SK-N-SH (cell line): ENCODE measurements around the gene PRMT7. TPM values are rescaled to one million over a fixed set of nuclear protein-coding genes. Genes with fewer than 3 reads are reported as not detected.

Experiments
- CTCF ChIA-PET: fragments of 300-600, 350-600 bp; formaldehyde crosslinking; extraction: SDS; loops from one replicate; lab custom pipeline; 2021; lab: Yijun Ruan, JAX
- POLR2A ChIA-PET: fragments of 350-600 bp; sonication (Branson Sonifier 250); formaldehyde crosslinking; extraction: SDS; loops from one replicate; lab custom pipeline; 2020; ENCODE audit warnings: antibody characterized with exemption, inconsistent platforms; lab: Yijun Ruan, JAX
- DNase-seq: peaks from one replicate; pipeline ENCODE4 v3.0.0; 2012
- H2AFZ ChIP-seq: fragments of 200-600 bp; sonication (generic); 2 replicates; pipeline ENCODE4 v1.8.1; 2016; ENCODE audit warnings: antibody characterized with exemption, mild to moderate bottlenecking, low read depth
- H3F3A ChIP-seq: fragments of 200-600 bp; sonication (generic); replicated peaks from 2 replicates; pipeline ENCODE3; 2016; ENCODE audit warnings: antibody characterized with exemption, mild to moderate bottlenecking; ENCODE audit not compliant: insufficient read depth
- H3K27ac ChIP-seq, 2 experiments: fragments of 200-500 bp in 1 of 2; fragments of 200-600 bp in 1 of 2; sonication (Bioruptor generic) in 1 of 2; sonication (generic), shearing (Covaris generic) in 1 of 2; 2 replicates each; pipeline versions ENCODE4 v1.5.1 to v1.6.1; 2014 to 2016; ENCODE audit warnings: low read depth in 2 of 2, inconsistent platforms in 1 of 2, low read length in 1 of 2, mild to moderate bottlenecking in 1 of 2, mixed read lengths in 1 of 2
- H3K27me3 ChIP-seq: fragments of 200-600 bp; sonication (generic), shearing (Covaris generic); 2 replicates; pipeline ENCODE4 v1.6.1; 2016; ENCODE audit warnings: mixed run types; ENCODE audit not compliant: insufficient read depth
- H3K36me3 ChIP-seq, 2 experiments: fragments of 200-500 bp in 1 of 2; fragments of 200-600 bp in 1 of 2; sonication (Bioruptor generic) in 1 of 2; sonication (generic) in 1 of 2; replicated peaks in 1 of 2; 2 replicates each; pipeline versions ENCODE3 to v1.5.1; 2014 to 2016; ENCODE audit warnings: low read length in 1 of 2, mild to moderate bottlenecking in 1 of 2; ENCODE audit not compliant: insufficient read depth in 2 of 2, control insufficient read depth in 1 of 2
- H3K4me1 ChIP-seq, 2 experiments: fragments of 200-500 bp in 1 of 2; fragments of 200-600 bp in 1 of 2; sonication (Bioruptor generic) in 1 of 2; sonication (generic), shearing (Covaris generic) in 1 of 2; 2 replicates each; pipeline versions ENCODE4 v1.5.1 to v1.6.1; 2014 to 2016; ENCODE audit warnings: low read depth in 1 of 2, low read length in 1 of 2, mixed run types in 1 of 2; ENCODE audit not compliant: insufficient read depth in 2 of 2, control insufficient read depth in 1 of 2
- H3K4me2 ChIP-seq: fragments of 200-600 bp; sonication (generic), shearing (Covaris generic); 2 replicates; pipeline ENCODE4 v1.6.1; 2017; ENCODE audit warnings: mixed run types
- H3K4me3 ChIP-seq, 2 experiments: fragments of 200-500 bp in 1 of 2; fragments of 200-600 bp in 1 of 2; sonication (Bioruptor generic) in 1 of 2; sonication (generic), shearing (Covaris generic) in 1 of 2; 2 replicates each; pipeline versions ENCODE4 v1.5.1 to v1.8.1; 2014 to 2016; ENCODE audit warnings: low read depth in 2 of 2, inconsistent platforms in 1 of 2, low read length in 1 of 2, mild to moderate bottlenecking in 1 of 2, mixed read lengths in 1 of 2, moderate library complexity in 1 of 2
- H3K79me2 ChIP-seq: fragments of 200-600 bp; sonication (generic); 2 replicates; pipeline ENCODE4 v1.8.1; 2017; ENCODE audit warnings: mild to moderate bottlenecking; ENCODE audit not compliant: insufficient read depth
- H3K9ac ChIP-seq: fragments of 200-600 bp; sonication (generic); 2 replicates; pipeline ENCODE4 v1.6.1; 2017; ENCODE audit warnings: mixed run types
- H3K9me2 ChIP-seq: fragments of 200-600 bp; sonication (generic); 2 replicates; pipeline ENCODE4 v1.6.1; 2017; ENCODE audit warnings: mixed run types
- H3K9me3 ChIP-seq: fragments of 200-600 bp; sonication (generic); 2 replicates; pipeline ENCODE4 v1.6.1; 2017; ENCODE audit warnings: mixed run types, mild to moderate bottlenecking, moderate library complexity
- H4K20me1 ChIP-seq: fragments of 200-600 bp; sonication (generic); 2 replicates; pipeline ENCODE4 v1.6.1; 2017; ENCODE audit warnings: mild to moderate bottlenecking, mixed run types; ENCODE audit not compliant: insufficient read depth
- ELF1 ChIP-seq: IDR thresholded peaks from 2 replicates; pipeline ENCODE4 v1.4.0; 2012
- EP300 ChIP-seq, 2 experiments: IDR thresholded peaks; 2 replicates each; pipeline versions ENCODE4 v1.4.0 to v1.6.1; 2012; ENCODE audit warnings: borderline replicate concordance in 1 of 2, low read depth in 1 of 2, low read length in 1 of 2
- EZH2phosphoT487 ChIP-seq: fragments of 200-600 bp; sonication (generic); IDR thresholded peaks from 2 replicates; pipeline ENCODE4 v1.6.1; 2017; ENCODE audit warnings: low read depth, mixed run types, mild to moderate bottlenecking, antibody characterized with exemption, moderate library complexity, borderline replicate concordance
- FOXJ3 ChIP-seq: sonication (generic); formaldehyde crosslinking; IDR thresholded peaks from 2 replicates; pipeline ENCODE4 v1.5.1; 2020; ENCODE audit warnings: mild to moderate bottlenecking, missing genetic modification reagents
- FOXM1 ChIP-seq: IDR thresholded peaks from 2 replicates; pipeline ENCODE4 v1.4.0; 2012; ENCODE audit warnings: low read depth, mild to moderate bottlenecking
- JUND ChIP-seq: IDR thresholded peaks from 2 replicates; pipeline ENCODE4 v1.4.0; 2012
- MXI1 ChIP-seq: IDR thresholded peaks from 2 replicates; pipeline ENCODE4 v1.6.1; 2012; ENCODE audit warnings: mild to moderate bottlenecking, low read depth, low read length, improper control_type of control experiment
- NFIC ChIP-seq: IDR thresholded peaks from 2 replicates; pipeline ENCODE4 v1.4.0; 2012; ENCODE audit warnings: borderline replicate concordance
- NRF1 ChIP-seq: IDR thresholded peaks from 2 replicates; pipeline ENCODE4 v1.6.1; 2012; ENCODE audit warnings: low read depth, mild to moderate bottlenecking, low read length
- POLR2AphosphoS5 ChIP-seq: IDR thresholded peaks from 2 replicates; pipeline ENCODE4 v1.6.1; 2012; ENCODE audit warnings: low read depth, low read length
- TCF12 ChIP-seq: IDR thresholded peaks from 2 replicates; pipeline ENCODE4 v1.4.0; 2012
- TEAD4 ChIP-seq: IDR thresholded peaks from 2 replicates; pipeline ENCODE4 v1.4.0; 2012; ENCODE audit warnings: mild to moderate bottlenecking, borderline replicate concordance; ENCODE audit not compliant: insufficient read depth
- WGBS: methylation state at CpG from one replicate; pipeline ENCODE4 v1.1.6; 2017; ENCODE audit warnings: low lambda C conversion rate; 5-methylcytosine and 5-hydroxymethylcytosine counted together
- polyA plus RNA-seq, 3 experiments: library from polyadenylated mRNA; depleted of rRNA; stranded (reverse); fragments of >200 nt; gene quantifications; 2 replicates each; pipeline ENCODE4 v1.2.3, GENCODE V29; 2012
- TF ChIP-seq, protein P1 (sequence below): IDR thresholded peaks from 2 replicates; pipeline ENCODE4; 2012
- TF ChIP-seq, protein P2 (sequence below): fragments of 150-350 bp; IDR thresholded peaks from 2 replicates; pipeline ENCODE4 v1.6.1; 2016; ENCODE audit warnings: mild to moderate bottlenecking, low read depth, low read length
- TF ChIP-seq, protein P3 (sequence below): IDR thresholded peaks from 2 replicates; pipeline ENCODE4 v1.4.0; 2012; ENCODE audit warnings: low read depth, borderline replicate concordance
- TF ChIP-seq, protein P4 (sequence below): IDR thresholded peaks from 2 replicates; pipeline ENCODE4 v1.4.0; 2012; ENCODE audit warnings: low read depth
- TF ChIP-seq, protein P5 (sequence below): fragments of 200-600 bp; sonication (generic); IDR thresholded peaks from 2 replicates; pipeline ENCODE4 v1.6.1; 2017; ENCODE audit warnings: antibody characterized with exemption, mild to moderate bottlenecking, moderate library complexity

The PRMT7 gene
- polyA plus RNA-seq, 1 of the 3 experiments (the other 2 are of a cell fraction) = 46.0 TPM

DNA sequence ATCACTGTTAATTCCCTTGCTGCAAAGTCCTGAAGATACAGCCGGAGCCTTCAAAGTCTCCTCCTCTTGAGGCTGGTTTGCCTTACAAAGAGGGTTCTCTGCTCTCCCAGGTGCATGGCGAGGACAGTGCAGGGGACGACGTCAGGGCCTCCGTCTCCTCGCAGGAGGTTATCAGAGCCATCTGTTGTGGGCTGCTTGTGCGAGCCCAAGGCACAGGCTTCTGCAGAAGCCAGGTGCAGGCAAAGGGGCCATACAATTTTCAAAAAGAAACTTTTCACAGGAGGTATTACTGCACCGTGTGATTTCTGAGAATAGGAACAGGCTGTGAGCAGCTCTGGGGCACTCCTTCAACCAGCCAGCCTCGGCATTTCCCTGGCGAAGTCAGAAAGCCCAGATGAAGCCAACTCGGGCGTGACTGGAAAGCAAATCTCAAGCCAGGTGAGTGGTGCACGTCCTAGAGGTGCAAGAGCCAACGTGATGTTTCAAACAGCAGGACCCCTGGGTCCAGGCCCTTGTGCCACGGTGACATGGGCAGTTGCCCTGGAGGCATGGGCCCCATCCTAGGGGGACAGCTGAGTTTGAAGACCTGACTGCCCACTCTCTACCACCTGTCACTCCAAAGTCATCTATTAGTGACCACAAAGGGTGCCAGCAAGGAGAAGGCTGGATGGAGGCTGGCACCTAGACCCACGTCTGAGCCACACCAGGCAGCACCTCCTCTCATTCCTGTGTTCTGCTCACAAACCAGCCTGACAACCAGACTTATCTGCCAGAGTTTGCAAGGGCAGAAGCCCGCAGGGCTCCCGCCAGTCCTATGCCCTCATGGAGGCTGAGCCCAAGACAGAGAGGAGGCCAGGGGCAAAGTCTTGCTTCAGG is 68.9 kb downstream of the PRMT7 start:
- WGBS = 75% methylated on average over 11 of the region's 18 CpGs
- H3K9me2 ChIP-seq = no peaks in the 10 kb centered on the region
- H3K79me2 ChIP-seq = no peaks in the 10 kb centered on the region
- H3K9ac ChIP-seq = no peak overlapping the region
- H3K4me1 ChIP-seq = peaks cover 0 to 19% of the 10 kb centered on the region in 2 experiments; a peak in 1 of 4 replicates
- H2AFZ ChIP-seq = no peak overlapping the region
- CTCF ChIA-PET = interaction anchor here (0.6 to 1.9 kb wide), 3 partner anchors 51 to 395 kb away, joined by 3 to 5 read pairs (median 3); no protein-coding TSS in a partner anchor
- no peaks in the 10 kb centered on the region for H3K36me3 ChIP-seq
- TF ChIP-seq POLR2AphosphoS5 (no peak), JUND (no peak), FOXM1 (no peak), MXI1 (no peak), ELF1 (no peak), EZH2phosphoT487 (no peak), NRF1 (no peak), EP300 (IDR thresholded peaks at IDR 0.05; ENCODE audit: borderline replicate concordance in 1 of 2, low read depth in 1 of 2, low read length in 1 of 2) (no peak), FOXJ3 (CRISPR knock-in tag) (no peak), TCF12 (no peak), NFIC (no peak), TEAD4 (no peak)
- TF ChIP-seq, protein P1, sequence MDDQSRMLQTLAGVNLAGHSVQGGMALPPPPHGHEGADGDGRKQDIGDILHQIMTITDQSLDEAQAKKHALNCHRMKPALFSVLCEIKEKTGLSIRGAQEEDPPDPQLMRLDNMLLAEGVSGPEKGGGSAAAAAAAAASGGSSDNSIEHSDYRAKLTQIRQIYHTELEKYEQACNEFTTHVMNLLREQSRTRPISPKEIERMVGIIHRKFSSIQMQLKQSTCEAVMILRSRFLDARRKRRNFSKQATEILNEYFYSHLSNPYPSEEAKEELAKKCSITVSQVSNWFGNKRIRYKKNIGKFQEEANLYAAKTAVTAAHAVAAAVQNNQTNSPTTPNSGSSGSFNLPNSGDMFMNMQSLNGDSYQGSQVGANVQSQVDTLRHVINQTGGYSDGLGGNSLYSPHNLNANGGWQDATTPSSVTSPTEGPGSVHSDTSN = no peak
- TF ChIP-seq, protein P2, sequence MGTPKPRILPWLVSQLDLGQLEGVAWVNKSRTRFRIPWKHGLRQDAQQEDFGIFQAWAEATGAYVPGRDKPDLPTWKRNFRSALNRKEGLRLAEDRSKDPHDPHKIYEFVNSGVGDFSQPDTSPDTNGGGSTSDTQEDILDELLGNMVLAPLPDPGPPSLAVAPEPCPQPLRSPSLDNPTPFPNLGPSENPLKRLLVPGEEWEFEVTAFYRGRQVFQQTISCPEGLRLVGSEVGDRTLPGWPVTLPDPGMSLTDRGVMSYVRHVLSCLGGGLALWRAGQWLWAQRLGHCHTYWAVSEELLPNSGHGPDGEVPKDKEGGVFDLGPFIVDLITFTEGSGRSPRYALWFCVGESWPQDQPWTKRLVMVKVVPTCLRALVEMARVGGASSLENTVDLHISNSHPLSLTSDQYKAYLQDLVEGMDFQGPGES = no peak
- TF ChIP-seq, protein P3, sequence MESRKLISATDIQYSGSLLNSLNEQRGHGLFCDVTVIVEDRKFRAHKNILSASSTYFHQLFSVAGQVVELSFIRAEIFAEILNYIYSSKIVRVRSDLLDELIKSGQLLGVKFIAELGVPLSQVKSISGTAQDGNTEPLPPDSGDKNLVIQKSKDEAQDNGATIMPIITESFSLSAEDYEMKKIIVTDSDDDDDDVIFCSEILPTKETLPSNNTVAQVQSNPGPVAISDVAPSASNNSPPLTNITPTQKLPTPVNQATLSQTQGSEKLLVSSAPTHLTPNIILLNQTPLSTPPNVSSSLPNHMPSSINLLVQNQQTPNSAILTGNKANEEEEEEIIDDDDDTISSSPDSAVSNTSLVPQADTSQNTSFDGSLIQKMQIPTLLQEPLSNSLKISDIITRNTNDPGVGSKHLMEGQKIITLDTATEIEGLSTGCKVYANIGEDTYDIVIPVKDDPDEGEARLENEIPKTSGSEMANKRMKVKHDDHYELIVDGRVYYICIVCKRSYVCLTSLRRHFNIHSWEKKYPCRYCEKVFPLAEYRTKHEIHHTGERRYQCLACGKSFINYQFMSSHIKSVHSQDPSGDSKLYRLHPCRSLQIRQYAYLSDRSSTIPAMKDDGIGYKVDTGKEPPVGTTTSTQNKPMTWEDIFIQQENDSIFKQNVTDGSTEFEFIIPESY = no peak
- TF ChIP-seq, protein P4, sequence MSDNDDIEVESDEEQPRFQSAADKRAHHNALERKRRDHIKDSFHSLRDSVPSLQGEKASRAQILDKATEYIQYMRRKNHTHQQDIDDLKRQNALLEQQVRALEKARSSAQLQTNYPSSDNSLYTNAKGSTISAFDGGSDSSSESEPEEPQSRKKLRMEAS = no peak
- TF ChIP-seq, protein P5, sequence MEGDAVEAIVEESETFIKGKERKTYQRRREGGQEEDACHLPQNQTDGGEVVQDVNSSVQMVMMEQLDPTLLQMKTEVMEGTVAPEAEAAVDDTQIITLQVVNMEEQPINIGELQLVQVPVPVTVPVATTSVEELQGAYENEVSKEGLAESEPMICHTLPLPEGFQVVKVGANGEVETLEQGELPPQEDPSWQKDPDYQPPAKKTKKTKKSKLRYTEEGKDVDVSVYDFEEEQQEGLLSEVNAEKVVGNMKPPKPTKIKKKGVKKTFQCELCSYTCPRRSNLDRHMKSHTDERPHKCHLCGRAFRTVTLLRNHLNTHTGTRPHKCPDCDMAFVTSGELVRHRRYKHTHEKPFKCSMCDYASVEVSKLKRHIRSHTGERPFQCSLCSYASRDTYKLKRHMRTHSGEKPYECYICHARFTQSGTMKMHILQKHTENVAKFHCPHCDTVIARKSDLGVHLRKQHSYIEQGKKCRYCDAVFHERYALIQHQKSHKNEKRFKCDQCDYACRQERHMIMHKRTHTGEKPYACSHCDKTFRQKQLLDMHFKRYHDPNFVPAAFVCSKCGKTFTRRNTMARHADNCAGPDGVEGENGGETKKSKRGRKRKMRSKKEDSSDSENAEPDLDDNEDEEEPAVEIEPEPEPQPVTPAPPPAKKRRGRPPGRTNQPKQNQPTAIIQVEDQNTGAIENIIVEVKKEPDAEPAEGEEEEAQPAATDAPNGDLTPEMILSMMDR = no peak
- TF ChIP-seq, all 33 proteins: peak for 0
- no peak overlapping the region for H3K4me2 ChIP-seq
- no peak for DNase-seq
- no peak overlapping the region for H3K4me3 ChIP-seq
- POLR2A ChIA-PET = no interaction called here
- no peak overlapping the region for H3K27ac ChIP-seq
- H3K27me3 ChIP-seq = no peaks in the 10 kb centered on the region; the same call in 1 of the 2 replicates
- no peaks in the 10 kb centered on the region for H4K20me1 ChIP-seq
- no peaks in the 10 kb centered on the region for H3F3A ChIP-seq
- H3K9me3 ChIP-seq = no peaks in the 10 kb centered on the region
